ENCODE results near the gene EFNB1. TPM values are rescaled to one million over a fixed set of nuclear protein-coding genes. Genes with fewer than 3 reads are reported as not detected.

EFNB1 gene
- total and polyA plus RNA-seq, 2 of the 4 experiments (the other 2 are of a cell fraction): 17.9 to 26.8 TPM

GRCh38 chrX:68827256-68827655 is 1.6 kb upstream of the EFNB1 start:
- Histone ChIP-seq H2AK9ac (replicated peaks; ENCODE audit: low read depth, low read length, poor library complexity) (no peak overlapping the region), H2BK120ac (ENCODE audit: low read depth, low read length) (no peak overlapping the region), H3K56ac (ENCODE audit: extremely low read depth, insufficient read depth, low read length) (no peak overlapping the region), H3K18ac (ENCODE audit: low read depth, low read length) (no peak overlapping the region), H2BK5ac (ENCODE audit: low read depth, low read length, poor library complexity, severe bottlenecking) (no peak overlapping the region), H2BK15ac (ENCODE audit: low read depth, low read length) (no peak overlapping the region), H4K8ac (ENCODE audit: low read depth in 2 of 2, low read length in 2 of 2) (no peak overlapping the region), H3K14ac (replicated peaks; ENCODE audit: low read depth, low read length) (no peak overlapping the region), H3K23ac (ENCODE audit: low read depth, low read length) (no peak overlapping the region), H3K4ac (ENCODE audit: low read depth, low read length) (no peak overlapping the region), H3K4me2 (ENCODE audit: low read depth, low read length) (no peak overlapping the region), H2AK5ac (ENCODE audit: low read depth, low read length) (no peak overlapping the region), H3K4me1 (ENCODE audit: control insufficient read depth, insufficient read depth, low read length) (no peaks in the 10 kb centered on the region), H2AFZ (replicated peaks; ENCODE audit: low read length, poor library complexity) (no peak overlapping the region), H3K4me3 (ENCODE audit: insufficient read depth, low read depth, low read length) (no peak overlapping the region), H3K36me3 (ENCODE audit: control insufficient read depth, insufficient read depth, low read length) (no peaks in the 10 kb centered on the region), H3K9me3 (ENCODE audit: control insufficient read depth, insufficient read depth, low read length) (no peaks in the 10 kb centered on the region), H3K79me1 (ENCODE audit: low read depth in 1 of 2, low read length in 2 of 2) (peaks cover 2 to 8% of the 10 kb centered on the region in 2 experiments; a peak in 3 of 4 replicates), H3K9ac (ENCODE audit: low read depth, low read length) (no peak overlapping the region), H4K91ac (ENCODE audit: insufficient read depth, low read depth, low read length) (no peak overlapping the region), H4K5ac (ENCODE audit: low read depth, low read length) (no peak overlapping the region), H3K27ac (ENCODE audit: insufficient read depth, low read length) (no peak overlapping the region), H4K20me1 (ENCODE audit: insufficient read depth, low read length) (peaks cover 4% of the 10 kb centered on the region; the same call in 1 of the 2 replicates), H3K27me3 (ENCODE audit: control insufficient read depth, insufficient read depth, low read length) (peaks cover 17% of the 10 kb centered on the region), H3K9me1 (ENCODE audit: insufficient read depth, low read length) (no peaks in the 10 kb centered on the region), H2BK20ac (ENCODE audit: low read depth, low read length) (no peak overlapping the region)
- TF ChIP-seq BHLHE40 (IDR thresholded peaks at IDR 0.05; ENCODE audit: low read depth, low read length) (no peak), NFE2L2 (IDR thresholded peaks at IDR 0.05; ENCODE audit: low read depth, low read length) (no peak), CEBPB (IDR thresholded peaks at IDR 0.05; ENCODE audit: low read depth, low read length) (no peak)
- TF ChIP-seq, protein P1, sequence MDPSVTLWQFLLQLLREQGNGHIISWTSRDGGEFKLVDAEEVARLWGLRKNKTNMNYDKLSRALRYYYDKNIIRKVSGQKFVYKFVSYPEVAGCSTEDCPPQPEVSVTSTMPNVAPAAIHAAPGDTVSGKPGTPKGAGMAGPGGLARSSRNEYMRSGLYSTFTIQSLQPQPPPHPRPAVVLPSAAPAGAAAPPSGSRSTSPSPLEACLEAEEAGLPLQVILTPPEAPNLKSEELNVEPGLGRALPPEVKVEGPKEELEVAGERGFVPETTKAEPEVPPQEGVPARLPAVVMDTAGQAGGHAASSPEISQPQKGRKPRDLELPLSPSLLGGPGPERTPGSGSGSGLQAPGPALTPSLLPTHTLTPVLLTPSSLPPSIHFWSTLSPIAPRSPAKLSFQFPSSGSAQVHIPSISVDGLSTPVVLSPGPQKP (IDR thresholded peaks at IDR 0.05; ENCODE audit: borderline replicate concordance, low read depth, low read length): no peak
- CTCF ChIA-PET: interaction anchor here (0.6 to 3.2 kb wide), 12 partner anchors 8 to 466 kb away, joined by 3 to 19 read pairs (median 4); no protein-coding TSS in a partner anchor
- intact Hi-C loops (cut with micrococcal nuclease) (loop anchor here (1.0 kb wide), 2 partner anchors 233 to 395 kb away; no protein-coding TSS in a partner anchor), in situ Hi-C loops (cut with MboI; ENCODE audit: low sequenced_read_pairs) (loop anchor here (5.0 to 25.0 kb wide), 3 partner anchors 210 to 558 kb away; no protein-coding TSS in a partner anchor), dilution Hi-C loops (cut with HindIII; ENCODE audit: low sequenced_read_pairs, unreplicated experiment) (no loop called here)
- DNase-seq (no peak), ATAC-seq (ENCODE audit: low read depth) (no peak)
- BruUV-seq (replicated peaks): no TSS peak
- POLR2A ChIA-PET (ENCODE audit: unreplicated experiment): no interaction called here
